ENCODE measurements around the gene OOSP4B. TPM values are rescaled to one million over a fixed set of nuclear protein-coding genes. Genes with fewer than 3 reads are reported as not detected.

Gene OOSP4B
- total and polyA plus RNA-seq, 2 donors (not counting 1 experiment from before 2014, with no cell fraction given), result not detected

- CTCF ChIA-PET, result no interaction called here
- no peaks in the 10 kb centered on the region for H4K20me1 ChIP-seq (ENCODE audit: control insufficient read depth, insufficient read depth, low read length, poor library complexity, severe bottlenecking)
- no peak for ATAC-seq (ENCODE audit: low read depth)
- no peaks in the 10 kb centered on the region for H3K27me3 ChIP-seq (replicated peaks in 1 of 4; ENCODE audit: control extremely low read depth in 1 of 4, control insufficient read depth in 3 of 4, insufficient read depth in 4 of 4, low read length in 3 of 4)
- intact Hi-C loops (cut with micrococcal nuclease), result no loop called here
- no peak for DNase-seq
- no peaks in the 10 kb centered on the region for H3K4me1 ChIP-seq (ENCODE audit: control insufficient read depth in 2 of 2, insufficient read depth in 2 of 2, low read length in 2 of 2)
- no peak overlapping the region for H3K4me2 ChIP-seq (replicated peaks; ENCODE audit: low read depth, low read length, poor library complexity, severe bottlenecking)
- no peaks in the 10 kb centered on the region for H3K36me3 ChIP-seq (replicated peaks in 1 of 2; ENCODE audit: control extremely low read depth in 1 of 2, control insufficient read depth in 1 of 2, extremely low read depth in 1 of 2, insufficient read depth in 2 of 2, low read length in 1 of 2)
- H3K9me3 ChIP-seq (ENCODE audit: control extremely low read depth in 1 of 3, control insufficient read depth in 2 of 3, insufficient read depth in 1 of 3, low read length in 2 of 3), result no peaks in the 10 kb centered on the region
- POLR2A ChIA-PET, result no interaction called here
- no peak overlapping the region for H3K4me3 ChIP-seq (ENCODE audit: control extremely low read depth in 1 of 5, extremely low read depth in 1 of 5, insufficient read depth in 1 of 5, low read depth in 2 of 5, low read length in 4 of 5)
- Mint-ChIP-seq H3K27ac (no peak overlapping the region), H3K4me3 (no peak overlapping the region), H3K27me3 (peaks cover 17% of the 10 kb centered on the region), H3K4me1 (peaks cover 1% of the 10 kb centered on the region), H3K9me3 (ENCODE audit: insufficient read depth) (no peaks in the 10 kb centered on the region)
- no peak overlapping the region for H3K27ac ChIP-seq (ENCODE audit: low read length in 2 of 2)
- no peak overlapping the region for H3K9ac ChIP-seq (ENCODE audit: low read length)
- no peak overlapping the region for H2AFZ ChIP-seq (ENCODE audit: insufficient read depth, low read depth, low read length, poor library complexity, severe bottlenecking)
- no CpG with 5 or more reads among the region's 1 CpG for WGBS (ENCODE audit: insufficient coverage)
- no peaks in the 10 kb centered on the region for H3K79me2 ChIP-seq (ENCODE audit: control insufficient read depth, insufficient read depth, low read length)
- no peak for TF ChIP-seq CTCF (IDR thresholded peaks at IDR 0.05)
- no peak for TF ChIP-seq EZH2 (IDR thresholded peaks at IDR 0.05; ENCODE audit: borderline replicate concordance, insufficient read depth, low read depth, low read length, poor library complexity, severe bottlenecking)
These were observed 33.8 kb upstream of the OOSP4B start for GRCh38 chr11:59983212-59983611.

- H3K4me2 ChIP-seq (replicated peaks; ENCODE audit: low read depth, low read length, poor library complexity, severe bottlenecking), result no peak overlapping the region
- H2AFZ ChIP-seq (ENCODE audit: insufficient read depth, low read depth, low read length, poor library complexity, severe bottlenecking), result no peak overlapping the region
- no peaks in the 10 kb centered on the region for H3K27me3 ChIP-seq (replicated peaks in 1 of 4; ENCODE audit: control extremely low read depth in 1 of 4, control insufficient read depth in 3 of 4, insufficient read depth in 4 of 4, low read length in 3 of 4)
- CTCF ChIA-PET, result no interaction called here
- peaks cover 4% of the 10 kb centered on the region for H3K9me3 Mint-ChIP-seq (ENCODE audit: insufficient read depth)
- H3K4me1 Mint-ChIP-seq, result peaks cover 1% of the 10 kb centered on the region
- no peaks in the 10 kb centered on the region for H3K4me1 ChIP-seq (ENCODE audit: control insufficient read depth in 2 of 2, insufficient read depth in 2 of 2, low read length in 2 of 2)
- DNase-seq (no peak), ATAC-seq (ENCODE audit: low read depth) (no peak)
- H3K79me2 ChIP-seq (ENCODE audit: control insufficient read depth, insufficient read depth, low read length), result no peaks in the 10 kb centered on the region
- H3K4me3 ChIP-seq (ENCODE audit: control extremely low read depth in 1 of 5, extremely low read depth in 1 of 5, insufficient read depth in 1 of 5, low read depth in 2 of 5, low read length in 4 of 5), result no peak overlapping the region
- 78% methylated on average over 3 of the region's 3 CpGs for WGBS (ENCODE audit: insufficient coverage)
- POLR2A ChIA-PET, result no interaction called here
- no peaks in the 10 kb centered on the region for H4K20me1 ChIP-seq (ENCODE audit: control insufficient read depth, insufficient read depth, low read length, poor library complexity, severe bottlenecking)
- no peaks in the 10 kb centered on the region for H3K9me3 ChIP-seq (ENCODE audit: control extremely low read depth in 1 of 3, control insufficient read depth in 2 of 3, insufficient read depth in 1 of 3, low read length in 2 of 3)
- no peak overlapping the region for H3K4me3 Mint-ChIP-seq
- intact Hi-C loops (cut with micrococcal nuclease), result no loop called here
- no peak overlapping the region for H3K27ac ChIP-seq (ENCODE audit: low read length in 2 of 2)
- no peak for TF ChIP-seq CTCF (IDR thresholded peaks at IDR 0.05)
- no peak for TF ChIP-seq EZH2 (IDR thresholded peaks at IDR 0.05; ENCODE audit: borderline replicate concordance, insufficient read depth, low read depth, low read length, poor library complexity, severe bottlenecking)
- no peak overlapping the region for H3K27ac Mint-ChIP-seq
- H3K36me3 ChIP-seq (replicated peaks in 1 of 2; ENCODE audit: control extremely low read depth in 1 of 2, control insufficient read depth in 1 of 2, extremely low read depth in 1 of 2, insufficient read depth in 2 of 2, low read length in 1 of 2), result no peaks in the 10 kb centered on the region
- H3K9ac ChIP-seq (ENCODE audit: low read length), result no peak overlapping the region
- H3K27me3 Mint-ChIP-seq, result peaks cover 10% of the 10 kb centered on the region
These were observed 32.6 kb upstream of the OOSP4B start for GRCh38 chr11:59984368-59984767.

All from B cell (primary cell).